GM23248 (cell line): ENCODE measurements around the gene ART4.

Experiments used
- EZH2 ChIP-seq: fragments of 200-600 bp; sonication (generic); IDR thresholded peaks from 2 replicates; pipeline ENCODE4 v1.6.1; 2018; ENCODE audit warnings: antibody characterized with exemption, mild to moderate bottlenecking; ENCODE audit not compliant: insufficient read depth, poor library complexity, severe bottlenecking
- EZH2phosphoT487 ChIP-seq: fragments of 200-600 bp; sonication (generic); IDR thresholded peaks from 2 replicates; pipeline ENCODE4 v1.6.1; 2018; ENCODE audit warnings: antibody characterized with exemption, moderate library complexity, mild to moderate bottlenecking, low read depth; ENCODE audit not compliant: insufficient read depth

DNA sequence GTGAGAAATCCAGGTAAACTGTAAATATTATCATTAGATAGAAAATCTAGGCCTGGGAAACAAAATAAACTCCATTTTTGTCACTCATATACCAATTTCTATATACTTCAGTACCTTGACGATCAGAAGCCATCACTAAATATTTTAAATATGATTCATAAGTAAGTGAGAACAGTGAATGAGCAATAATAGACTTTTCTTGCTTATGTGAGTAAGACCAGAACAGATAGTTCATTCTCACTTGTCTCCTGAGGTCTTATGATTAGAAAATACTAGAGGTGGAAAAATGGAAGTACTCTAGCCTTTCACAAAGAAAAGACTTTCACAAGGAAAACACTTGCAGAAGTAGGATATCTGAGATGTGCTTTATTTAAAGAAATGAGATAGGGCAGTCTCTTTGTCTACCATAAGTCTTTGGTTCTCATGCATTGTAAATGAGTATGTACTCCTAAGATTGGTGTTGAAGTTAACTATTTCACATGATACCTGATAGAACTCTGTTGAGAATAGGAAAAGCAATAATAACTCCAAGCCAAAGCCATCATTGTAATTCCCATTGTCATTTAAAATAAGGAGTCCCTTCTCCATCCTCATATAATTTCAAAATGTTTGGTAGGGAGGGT lies 19.2 kb downstream of the ART4 start:
- TF ChIP-seq EZH2phosphoT487 (no peak), EZH2 (no peak)
